Left ventricle myocardium inferior (tissue), 1 donor: ENCODE measurements around the gene ZFPL1. TPM values are rescaled to one million over a fixed set of nuclear protein-coding genes. Genes with fewer than 3 reads are reported as not detected.

Source experiments
- DNase-seq: peaks from one replicate; pipeline ENCODE4 v3.0.0-alpha.2; 2020
- H3K27ac ChIP-seq: fragments of 200-600 bp; replicated peaks from 2 replicates; pipeline ENCODE4 v1.8.0; 2021
- H3K27me3 ChIP-seq: fragments of 200-600 bp; 2 replicates; pipeline ENCODE4 v1.8.0; 2021; ENCODE audit warnings: low read depth
- H3K36me3 ChIP-seq: fragments of 200-600 bp; 2 replicates; pipeline ENCODE4 v1.8.0; 2021
- H3K4me1 ChIP-seq: fragments of 200-600 bp; 2 replicates; pipeline ENCODE4 v1.8.0; 2021
- H3K4me3 ChIP-seq: fragments of 200-600 bp; 2 replicates; pipeline ENCODE4 v1.8.0; 2021; ENCODE audit warnings: mild to moderate bottlenecking, moderate library complexity
- H3K9me3 ChIP-seq: fragments of 200-600 bp; replicated peaks from 2 replicates; pipeline ENCODE4 v1.8.0; 2021
- CTCF ChIP-seq: fragments of 200-600 bp; IDR thresholded peaks from 2 replicates; pipeline ENCODE4 v1.8.0; 2021; ENCODE audit warnings: antibody characterized with exemption, mild to moderate bottlenecking, borderline replicate concordance
- intact Hi-C: fragments of 100-400 bp; cut with micrococcal nuclease; formaldehyde crosslinking; loops from one replicate; pipeline ENCODE4 v1.11.0; 2022
- total RNA-seq: library from RNA; stranded (reverse); fragmentation: NEBNext Ultra II Directional; extraction: Animal tissue kit (Norgen Biotek cat#: 25700); gene quantifications from one replicate; pipeline ENCODE4 v1.2.1, GENCODE V29; 2021
- donor health status: DM: no; HTN: yes; CAD: no; lungs with severe emphysema.

Gene ZFPL1
- total RNA-seq, 1 donor from 2014 or later, result 23.1 TPM

GRCh38 chr11:65085446-65085845 lies 1.4 kb downstream of the ZFPL1 start:
- TF ChIP-seq CTCF, result no peak
- Histone ChIP-seq H3K4me1 (peaks cover 27% of the 10 kb centered on the region), H3K36me3 (peaks cover 46% of the 10 kb centered on the region), H3K27ac (no peak overlapping the region), H3K4me3 (no peak overlapping the region), H3K27me3 (no peaks in the 10 kb centered on the region), H3K9me3 (no peaks in the 10 kb centered on the region)
- DNase-seq, result no peak
- intact Hi-C loops, result no loop called here

GRCh38 chr11:65086809-65087208 lies 2.8 kb downstream of the ZFPL1 start:
- Histone ChIP-seq H3K36me3 (peaks cover 46% of the 10 kb centered on the region), H3K4me3 (no peak overlapping the region), H3K4me1 (peaks cover 27% of the 10 kb centered on the region), H3K27ac (no peak overlapping the region), H3K27me3 (no peaks in the 10 kb centered on the region), H3K9me3 (no peaks in the 10 kb centered on the region)
- DNase-seq, result no peak
- TF ChIP-seq CTCF, result no peak
- intact Hi-C loops, result no loop called here

GRCh38 chr11:65087216-65087615 lies 3.2 kb downstream of the ZFPL1 start:
- no peak overlapping the region for H3K4me3 ChIP-seq
- DNase-seq, result no peak
- peaks cover 46% of the 10 kb centered on the region for H3K36me3 ChIP-seq
- no peaks in the 10 kb centered on the region for H3K9me3 ChIP-seq
- peaks cover 27% of the 10 kb centered on the region for H3K4me1 ChIP-seq
- no peak for TF ChIP-seq CTCF
- no peaks in the 10 kb centered on the region for H3K27me3 ChIP-seq
- intact Hi-C loops, result no loop called here
- H3K27ac ChIP-seq, result no peak overlapping the region

GRCh38 chr11:65087827-65088226 lies 3.8 kb downstream of the ZFPL1 start:
- Histone ChIP-seq H3K4me3 (no peak overlapping the region), H3K36me3 (peaks cover 46% of the 10 kb centered on the region), H3K9me3 (no peaks in the 10 kb centered on the region), H3K4me1 (peaks cover 27% of the 10 kb centered on the region), H3K27me3 (no peaks in the 10 kb centered on the region), H3K27ac (no peak overlapping the region)
- TF ChIP-seq CTCF, result no peak
- DNase-seq, result no peak
- intact Hi-C loops, result no loop called here

GRCh38 chr11:65089621-65090020 lies 5.6 kb downstream of the ZFPL1 start:
- no peak for DNase-seq
- H3K4me3 ChIP-seq, result no peak overlapping the region
- H3K27ac ChIP-seq, result no peak overlapping the region
- H3K36me3 ChIP-seq, result peaks cover 46% of the 10 kb centered on the region
- TF ChIP-seq CTCF, result no peak
- H3K27me3 ChIP-seq, result no peaks in the 10 kb centered on the region
- no peaks in the 10 kb centered on the region for H3K9me3 ChIP-seq
- H3K4me1 ChIP-seq, result peaks cover 11% of the 10 kb centered on the region
- intact Hi-C loops, result no loop called here

GRCh38 chr11:65090628-65091027 lies 6.6 kb downstream of the ZFPL1 start:
- H3K27ac ChIP-seq, result no peak overlapping the region
- intact Hi-C loops, result no loop called here

More at GRCh38 chr11:65090628-65091027, 6.6 kb downstream of the ZFPL1 start:
- no peak for TF ChIP-seq CTCF
- Histone ChIP-seq H3K36me3 (peaks cover 43% of the 10 kb centered on the region), H3K4me3 (no peak overlapping the region), H3K9me3 (no peaks in the 10 kb centered on the region), H3K4me1 (peaks cover 3% of the 10 kb centered on the region), H3K27me3 (no peaks in the 10 kb centered on the region)
- DNase-seq, result no peak
